Dedifferentiated amniotic fluid mesenchymal stem cell (primary cell): Measurements from ENCODE around the gene QTRT2.

Experiments
- DNase-seq: peaks from one replicate; pipeline ENCODE4 v3.0.0-alpha.2; 2016; ENCODE audit errors: extremely low spot score

The QTRT2 gene

GRCh38 chr3:114056130-114057010 lies at the start of gene QTRT2, which contains the start of gene CCDC191:
TSS of gene QTRT2 (plus strand) at chr3:114056737. CDS start at chr3:114065258, 8,521 bp downstream.
TSS of gene CCDC191 (minus strand) at chr3:114056526. CDS start at chr3:114056466, 60 bp downstream.
- DNase-seq: peak; percentile 99

GRCh38 chr3:114011059-114011797 lies 45.3 kb upstream of the QTRT2 start:
- no peak for DNase-seq

DNA sequence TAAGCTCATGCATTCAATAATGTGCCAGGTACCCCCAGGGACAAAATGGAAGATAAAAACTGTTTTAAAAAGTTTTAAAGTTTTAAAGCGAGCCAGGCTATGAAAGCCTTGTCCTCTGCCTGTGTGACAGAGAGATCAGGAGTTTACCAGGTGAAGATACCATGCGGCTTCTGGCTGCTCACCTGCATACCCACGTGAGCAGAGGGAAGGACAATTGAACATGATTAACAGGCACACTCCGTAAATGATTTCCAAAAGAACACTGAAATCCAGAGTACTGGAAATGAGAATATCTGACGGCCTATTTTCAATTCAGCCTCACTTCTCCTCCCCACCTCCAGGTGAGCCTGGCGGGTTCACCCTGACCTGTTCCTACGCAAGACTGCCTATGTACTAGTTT lies 42.3 kb upstream of the QTRT2 start:
- DNase-seq: no peak

- no peak for DNase-seq
Measured at GRCh38 chr3:114019486-114019885, 37.1 kb upstream of the QTRT2 start.

GRCh38 chr3:114020907-114021306 lies 35.6 kb upstream of the QTRT2 start:
- no peak for DNase-seq

- no peak for DNase-seq
Measured at GRCh38 chr3:114022145-114022802, 34.3 kb upstream of the QTRT2 start.

DNA sequence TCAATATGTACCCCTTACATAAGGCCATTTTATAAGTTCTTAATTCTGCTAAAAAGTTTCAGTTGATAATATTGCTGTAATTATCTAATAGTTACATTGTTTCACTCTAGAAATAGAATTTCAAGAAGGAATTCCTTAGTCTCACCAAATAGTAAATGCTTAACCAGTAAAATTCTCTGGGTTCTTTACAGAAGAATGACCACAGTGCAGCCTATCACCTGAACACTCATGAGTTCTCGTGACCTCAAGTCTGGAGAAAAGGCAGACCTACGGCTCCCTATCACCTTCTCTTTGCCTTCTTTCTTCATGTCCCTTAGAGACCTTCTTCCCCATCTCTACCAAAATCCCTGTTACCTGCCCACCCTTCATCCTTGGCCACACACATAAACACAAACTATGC lies 31.1 kb upstream of the QTRT2 start:
- no peak for DNase-seq

DNA sequence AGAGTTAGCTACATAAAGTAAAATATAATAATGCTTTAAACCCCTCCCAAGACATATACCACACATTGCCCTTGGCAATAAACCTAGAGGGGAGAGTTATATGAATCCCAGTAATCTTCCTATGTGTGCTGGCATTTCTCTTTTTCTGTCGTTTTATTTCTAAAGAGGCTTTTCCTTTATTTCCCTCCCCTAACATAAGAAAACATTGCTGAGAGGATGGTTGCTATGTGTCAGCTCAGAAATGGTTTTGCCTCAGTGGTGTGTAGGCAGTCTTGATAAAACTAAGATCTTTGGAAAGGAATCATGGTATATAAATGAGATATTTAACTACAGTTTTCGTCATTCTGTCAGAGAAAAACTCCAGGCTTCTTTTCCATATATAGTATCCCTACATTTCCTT lies 30.2 kb upstream of the QTRT2 start:
- no peak for DNase-seq

DNA sequence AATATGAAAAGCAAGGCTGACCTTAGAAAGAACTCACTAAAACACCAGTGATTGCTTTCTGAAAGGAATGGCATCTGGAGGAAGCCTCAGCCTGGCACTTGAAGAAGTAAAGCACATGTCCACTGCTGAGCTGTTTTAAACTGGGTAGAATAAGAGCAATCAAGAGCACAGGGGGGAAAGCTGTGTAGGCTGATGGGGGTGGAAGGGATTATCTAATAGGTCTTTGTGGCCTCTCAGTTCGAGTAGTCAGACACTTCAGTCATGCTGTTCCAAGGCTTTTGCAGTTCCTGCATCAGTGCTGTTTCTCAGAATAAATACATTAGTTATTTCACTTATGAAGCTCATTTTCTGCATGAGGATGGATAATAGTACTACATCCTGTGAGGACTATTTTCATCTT lies 22.8 kb upstream of the QTRT2 start:
- DNase-seq: no peak

- DNase-seq: no peak
Measured at GRCh38 chr3:114034211-114034610, 22.3 kb upstream of the QTRT2 start.

GRCh38 chr3:114034787-114035545 lies 21.6 kb upstream of the QTRT2 start:
- DNase-seq: no peak

GRCh38 chr3:114035896-114036295 lies 20.6 kb upstream of the QTRT2 start:
- no peak for DNase-seq

DNA sequence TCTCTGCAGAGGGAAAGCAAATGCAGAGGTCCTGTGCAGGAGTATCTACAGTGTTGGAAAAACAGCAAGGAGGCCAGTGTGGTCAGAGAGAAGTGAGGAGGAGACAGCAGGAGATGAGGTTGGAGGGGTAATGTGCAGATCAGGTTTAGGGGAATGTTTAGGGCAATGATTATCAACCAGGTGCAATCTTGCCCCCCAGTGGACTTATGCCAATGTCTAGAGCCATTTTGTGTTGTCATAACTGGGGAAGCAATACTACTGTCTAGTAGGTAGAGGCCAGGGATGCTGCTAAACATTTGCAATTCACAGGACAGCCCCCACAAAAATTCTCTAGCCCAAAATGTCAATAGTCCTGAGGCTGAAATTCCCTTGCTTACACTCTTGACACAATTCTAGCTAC lies 13.3 kb upstream of the QTRT2 start:
- no peak for DNase-seq

DNA sequence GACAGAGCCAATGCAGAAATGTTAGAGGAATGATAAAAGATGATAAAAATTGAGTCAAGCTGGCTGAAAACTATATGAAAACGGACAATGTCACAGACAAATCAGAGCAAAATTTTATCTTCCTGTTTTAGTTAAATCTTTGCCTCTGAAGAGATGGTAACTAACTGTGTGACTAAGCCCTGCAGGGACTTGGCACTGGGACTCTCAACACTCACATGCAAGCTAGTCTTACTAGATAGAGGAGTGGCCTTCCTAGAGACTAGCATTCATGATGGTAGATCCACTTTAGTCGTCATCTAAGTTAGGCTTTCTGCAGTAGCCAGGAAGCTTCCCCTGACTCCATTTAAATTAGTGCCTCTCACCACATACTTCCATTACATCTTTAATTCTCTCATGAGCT lies 4.3 kb upstream of the QTRT2 start:
- no peak for DNase-seq

- no peak for DNase-seq
Measured at GRCh38 chr3:114057011-114057347, 442 bp downstream of the QTRT2 start.

- DNase-seq: no peak
Measured at GRCh38 chr3:114058646-114059045, 2.1 kb downstream of the QTRT2 start.

GRCh38 chr3:114060906-114061655 lies 4.5 kb downstream of the QTRT2 start:
- no peak for DNase-seq

DNA sequence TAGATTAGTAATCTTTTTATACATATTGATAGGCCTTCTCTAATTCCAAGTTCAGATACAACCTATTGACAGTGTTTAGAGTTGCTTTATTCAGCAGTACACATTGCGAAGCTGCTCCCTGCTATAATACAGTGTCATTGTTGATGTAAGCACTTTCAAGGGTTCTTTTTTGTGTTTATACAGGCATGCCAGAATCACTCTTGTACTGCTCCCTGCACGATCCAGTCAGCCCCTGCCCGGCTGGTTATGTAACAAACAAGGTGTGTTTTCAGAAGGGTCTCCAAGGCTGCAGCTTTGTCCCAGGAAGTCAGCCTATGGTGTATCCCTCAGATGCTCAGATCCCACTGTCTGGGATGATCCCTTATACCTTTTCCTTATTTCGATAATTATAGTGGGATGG lies 11.3 kb downstream of the QTRT2 start:
- DNase-seq: no peak

GRCh38 chr3:114068336-114068735 lies 11.8 kb downstream of the QTRT2 start:
- DNase-seq: no peak

GRCh38 chr3:114071786-114072185 lies 15.2 kb downstream of the QTRT2 start:
- no peak for DNase-seq

GRCh38 chr3:114076711-114077110 lies 20.2 kb downstream of the QTRT2 start:
- DNase-seq: no peak
